ENCODE results near the gene SUFU. TPM values are rescaled to one million over a fixed set of nuclear protein-coding genes. Genes with fewer than 3 reads are reported as not detected.

Gene SUFU
- total RNA-seq, 1 experiment from 2014 or later: 10.6 TPM

DNA sequence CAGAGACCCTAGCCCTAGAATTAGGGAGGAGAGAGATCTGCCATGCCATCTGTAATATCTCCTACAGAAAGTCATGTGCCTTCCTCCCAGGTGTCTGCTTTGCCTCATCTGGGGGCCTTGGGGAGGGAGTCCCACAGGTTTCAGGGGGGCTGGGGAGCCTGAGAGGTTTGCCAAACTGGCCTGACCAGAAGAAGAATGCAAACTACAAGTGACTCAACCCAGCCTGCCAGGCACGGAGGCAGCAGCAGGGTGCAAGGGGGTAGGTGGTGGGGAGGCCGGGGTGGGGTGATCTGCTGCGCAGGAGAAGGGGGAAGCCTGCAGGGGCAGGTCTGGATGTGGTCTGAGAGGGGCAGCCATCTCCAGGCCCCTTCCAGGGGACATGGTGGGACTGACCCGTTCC lies 130.9 kb downstream of the SUFU start:
- TF ChIP-seq, protein P1, sequence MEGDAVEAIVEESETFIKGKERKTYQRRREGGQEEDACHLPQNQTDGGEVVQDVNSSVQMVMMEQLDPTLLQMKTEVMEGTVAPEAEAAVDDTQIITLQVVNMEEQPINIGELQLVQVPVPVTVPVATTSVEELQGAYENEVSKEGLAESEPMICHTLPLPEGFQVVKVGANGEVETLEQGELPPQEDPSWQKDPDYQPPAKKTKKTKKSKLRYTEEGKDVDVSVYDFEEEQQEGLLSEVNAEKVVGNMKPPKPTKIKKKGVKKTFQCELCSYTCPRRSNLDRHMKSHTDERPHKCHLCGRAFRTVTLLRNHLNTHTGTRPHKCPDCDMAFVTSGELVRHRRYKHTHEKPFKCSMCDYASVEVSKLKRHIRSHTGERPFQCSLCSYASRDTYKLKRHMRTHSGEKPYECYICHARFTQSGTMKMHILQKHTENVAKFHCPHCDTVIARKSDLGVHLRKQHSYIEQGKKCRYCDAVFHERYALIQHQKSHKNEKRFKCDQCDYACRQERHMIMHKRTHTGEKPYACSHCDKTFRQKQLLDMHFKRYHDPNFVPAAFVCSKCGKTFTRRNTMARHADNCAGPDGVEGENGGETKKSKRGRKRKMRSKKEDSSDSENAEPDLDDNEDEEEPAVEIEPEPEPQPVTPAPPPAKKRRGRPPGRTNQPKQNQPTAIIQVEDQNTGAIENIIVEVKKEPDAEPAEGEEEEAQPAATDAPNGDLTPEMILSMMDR (IDR thresholded peaks at IDR 0.05; ENCODE audit: insufficient read depth in 1 of 2, low read depth in 1 of 2, low read length in 1 of 2, severe bottlenecking in 1 of 2, unreplicated experiment in 1 of 2): no peak
- intact Hi-C loops (cut with micrococcal nuclease; ENCODE audit: unreplicated experiment): no loop called here
- H3K4me1 ChIP-seq: peaks cover 21% of the 10 kb centered on the region
- H3K36me3 ChIP-seq (ENCODE audit: control insufficient read depth, insufficient read depth, low read length): no peaks in the 10 kb centered on the region
- H3K27me3 ChIP-seq (replicated peaks; ENCODE audit: control insufficient read depth, insufficient read depth, low read length): no peaks in the 10 kb centered on the region
- Mint-ChIP-seq H3K4me3 (ENCODE audit: unreplicated experiment) (no peak overlapping the region), H3K27ac (ENCODE audit: unreplicated experiment) (no peak overlapping the region), H3K36me3 (ENCODE audit: insufficient read depth, unreplicated experiment) (peaks cover under 1% of the 10 kb centered on the region), H3K27me3 (ENCODE audit: insufficient read depth, unreplicated experiment) (no peaks in the 10 kb centered on the region), H3K9me3 (ENCODE audit: unreplicated experiment) (no peaks in the 10 kb centered on the region), H3K4me1 (ENCODE audit: low read depth, unreplicated experiment) (peaks cover 29% of the 10 kb centered on the region)
- H3K4me3 ChIP-seq (ENCODE audit: low read depth, low read length): no peak overlapping the region
- no peaks in the 10 kb centered on the region for H3K9me3 ChIP-seq
- ChIA-PET CTCF (no interaction called here), POLR2A (no interaction called here)
- BruUV-seq (replicated peaks): no TSS peak
- DNase-seq: no peak

DNA sequence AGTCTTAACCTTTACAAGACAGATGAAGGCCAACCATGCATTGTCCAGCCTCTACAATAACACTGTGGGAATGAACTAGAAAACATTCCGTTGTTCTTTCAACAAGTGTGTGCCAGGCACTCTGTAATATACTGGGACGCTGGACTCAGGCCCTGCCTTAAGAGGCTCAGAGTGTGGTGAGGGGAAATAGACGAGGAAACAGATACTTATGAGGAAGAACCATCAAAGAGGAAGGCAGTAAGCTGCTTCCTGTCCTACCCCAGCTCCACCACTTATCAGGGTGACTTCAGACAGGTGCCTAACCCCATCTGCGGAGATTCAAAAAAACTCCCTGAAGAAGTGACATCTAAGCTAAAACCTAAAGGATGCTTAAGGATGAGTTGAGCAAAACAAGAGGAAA lies 131.6 kb downstream of the SUFU start:
- peaks cover 22% of the 10 kb centered on the region for H3K4me1 Mint-ChIP-seq (ENCODE audit: low read depth, unreplicated experiment)
- no peaks in the 10 kb centered on the region for H3K9me3 Mint-ChIP-seq (ENCODE audit: unreplicated experiment)
- H3K27ac Mint-ChIP-seq (ENCODE audit: unreplicated experiment): no peak overlapping the region
- Histone ChIP-seq H3K27me3 (replicated peaks; ENCODE audit: control insufficient read depth, insufficient read depth, low read length) (no peaks in the 10 kb centered on the region), H3K4me3 (ENCODE audit: low read depth, low read length) (no peak overlapping the region), H3K36me3 (ENCODE audit: control insufficient read depth, insufficient read depth, low read length) (no peaks in the 10 kb centered on the region), H3K9me3 (no peaks in the 10 kb centered on the region), H3K4me1 (peaks cover 14% of the 10 kb centered on the region)
- no peak overlapping the region for H3K4me3 Mint-ChIP-seq (ENCODE audit: unreplicated experiment)
- intact Hi-C loops (cut with micrococcal nuclease; ENCODE audit: unreplicated experiment): no loop called here
- ChIA-PET POLR2A (interaction anchor here (0.6 kb wide), 1 partner anchor 429 kb away, joined by 8 read pairs; no protein-coding TSS in a partner anchor), CTCF (no interaction called here)
- H3K36me3 Mint-ChIP-seq (ENCODE audit: insufficient read depth, unreplicated experiment): no peaks in the 10 kb centered on the region
- no peak for DNase-seq
- no TSS peak for BruUV-seq (replicated peaks)
- TF ChIP-seq, protein P1 (IDR thresholded peaks at IDR 0.05; ENCODE audit: insufficient read depth in 1 of 2, low read depth in 1 of 2, low read length in 1 of 2, severe bottlenecking in 1 of 2, unreplicated experiment in 1 of 2): no peak
- no peaks in the 10 kb centered on the region for H3K27me3 Mint-ChIP-seq (ENCODE audit: insufficient read depth, unreplicated experiment)

DNA sequence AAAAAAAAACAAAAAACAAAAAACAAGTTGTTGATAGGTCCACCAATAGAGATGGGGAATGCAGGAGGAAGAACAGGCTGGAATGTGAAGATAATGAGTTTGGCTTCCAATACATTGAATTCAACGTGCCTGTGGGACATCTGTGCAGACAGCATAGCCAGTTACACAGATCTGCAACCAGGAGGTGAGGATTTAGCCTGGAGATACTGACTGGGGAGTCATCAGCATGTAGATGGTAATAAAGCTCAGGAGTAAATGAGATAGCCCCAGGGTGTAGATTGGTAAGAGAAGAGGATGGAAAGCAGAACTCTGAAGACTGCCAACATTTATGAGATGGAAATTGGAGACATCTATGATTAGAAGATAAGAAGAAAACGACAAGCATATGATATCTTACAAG lies 135.8 kb downstream of the SUFU start:
- Histone ChIP-seq H3K27me3 (replicated peaks; ENCODE audit: control insufficient read depth, insufficient read depth, low read length) (no peaks in the 10 kb centered on the region), H3K9me3 (no peaks in the 10 kb centered on the region), H3K4me3 (ENCODE audit: low read depth, low read length) (no peak overlapping the region), H3K4me1 (peaks cover 8% of the 10 kb centered on the region; the same call in 1 of the 2 replicates), H3K36me3 (ENCODE audit: control insufficient read depth, insufficient read depth, low read length) (no peaks in the 10 kb centered on the region)
- TF ChIP-seq, protein P1 (IDR thresholded peaks at IDR 0.05; ENCODE audit: insufficient read depth in 1 of 2, low read depth in 1 of 2, low read length in 1 of 2, severe bottlenecking in 1 of 2, unreplicated experiment in 1 of 2): no peak
- Mint-ChIP-seq H3K4me1 (ENCODE audit: low read depth, unreplicated experiment) (peaks cover 7% of the 10 kb centered on the region), H3K9me3 (ENCODE audit: unreplicated experiment) (no peaks in the 10 kb centered on the region), H3K36me3 (ENCODE audit: insufficient read depth, unreplicated experiment) (peaks cover 16% of the 10 kb centered on the region), H3K27ac (ENCODE audit: unreplicated experiment) (no peak overlapping the region), H3K27me3 (ENCODE audit: insufficient read depth, unreplicated experiment) (no peaks in the 10 kb centered on the region), H3K4me3 (ENCODE audit: unreplicated experiment) (no peak overlapping the region)
- ChIA-PET CTCF (no interaction called here), POLR2A (no interaction called here)
- DNase-seq: no peak
- no TSS peak for BruUV-seq (replicated peaks)
- intact Hi-C loops (cut with micrococcal nuclease; ENCODE audit: unreplicated experiment): no loop called here
